ENCODE data around the gene HDAC4.

GRCh38 chr2:239346676-239347075 is 54.1 kb downstream of the HDAC4 start:
- no peak for TF ChIP-seq EZH2 (IDR thresholded peaks at IDR 0.05; ENCODE audit: borderline replicate concordance)
- TF ChIP-seq, protein P1, sequence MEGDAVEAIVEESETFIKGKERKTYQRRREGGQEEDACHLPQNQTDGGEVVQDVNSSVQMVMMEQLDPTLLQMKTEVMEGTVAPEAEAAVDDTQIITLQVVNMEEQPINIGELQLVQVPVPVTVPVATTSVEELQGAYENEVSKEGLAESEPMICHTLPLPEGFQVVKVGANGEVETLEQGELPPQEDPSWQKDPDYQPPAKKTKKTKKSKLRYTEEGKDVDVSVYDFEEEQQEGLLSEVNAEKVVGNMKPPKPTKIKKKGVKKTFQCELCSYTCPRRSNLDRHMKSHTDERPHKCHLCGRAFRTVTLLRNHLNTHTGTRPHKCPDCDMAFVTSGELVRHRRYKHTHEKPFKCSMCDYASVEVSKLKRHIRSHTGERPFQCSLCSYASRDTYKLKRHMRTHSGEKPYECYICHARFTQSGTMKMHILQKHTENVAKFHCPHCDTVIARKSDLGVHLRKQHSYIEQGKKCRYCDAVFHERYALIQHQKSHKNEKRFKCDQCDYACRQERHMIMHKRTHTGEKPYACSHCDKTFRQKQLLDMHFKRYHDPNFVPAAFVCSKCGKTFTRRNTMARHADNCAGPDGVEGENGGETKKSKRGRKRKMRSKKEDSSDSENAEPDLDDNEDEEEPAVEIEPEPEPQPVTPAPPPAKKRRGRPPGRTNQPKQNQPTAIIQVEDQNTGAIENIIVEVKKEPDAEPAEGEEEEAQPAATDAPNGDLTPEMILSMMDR (IDR thresholded peaks at IDR 0.05; ENCODE audit: poor library complexity) = no peak
